ENCODE results near the gene PDK2.

PDK2 gene

DNA sequence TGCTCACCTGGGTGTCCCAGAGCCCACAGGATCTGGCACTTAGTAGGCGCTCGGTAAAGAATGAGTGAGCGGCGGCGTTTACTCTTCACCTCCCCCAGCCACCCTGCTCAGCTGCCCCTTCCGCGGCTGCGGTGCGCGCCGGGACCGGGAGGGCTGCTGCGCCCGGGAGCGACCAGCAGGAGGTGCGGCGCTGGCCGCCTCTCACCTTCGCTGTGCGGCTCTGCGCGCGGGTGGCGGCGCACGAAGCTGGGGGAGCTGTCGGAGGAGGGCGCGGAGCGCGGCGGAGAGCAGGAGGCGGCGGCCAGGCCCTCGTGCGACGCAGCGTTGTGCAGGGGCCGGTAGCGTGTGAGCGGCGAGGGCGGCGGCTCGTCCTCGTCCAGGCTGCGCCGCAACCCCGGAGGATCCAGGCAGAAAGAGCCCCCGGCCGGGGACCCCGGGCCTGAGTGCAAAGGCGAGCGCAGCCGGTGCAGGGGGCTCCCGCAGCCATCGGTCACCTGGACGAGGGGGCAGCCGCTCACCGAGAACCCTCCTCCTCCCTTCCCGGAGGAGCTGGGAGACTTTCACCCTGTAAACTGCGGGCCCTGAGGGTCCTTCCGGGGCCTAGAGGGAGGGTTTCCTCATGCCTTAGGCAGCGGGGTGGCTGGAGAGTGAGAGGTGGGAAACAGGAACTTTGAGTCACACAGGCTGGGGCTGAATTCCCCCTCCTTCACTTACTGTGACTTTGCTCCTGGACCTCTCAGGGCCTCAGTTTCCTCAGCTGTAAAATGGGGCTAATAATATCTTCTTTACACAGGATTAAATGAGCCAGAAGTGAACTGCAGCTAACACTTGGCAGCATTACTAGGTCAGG lies 22.3 kb downstream of the PDK2 start:
- peak in 2 of 3 experiments; percentile 38 to 47 for DNase-seq (ENCODE audit: low read depth in 3 of 3)

- no peak for DNase-seq (ENCODE audit: low read depth in 3 of 3)
These were observed 23.1 kb downstream of the PDK2 start for GRCh38 chr17:50118076-50118827.

- DNase-seq (ENCODE audit: low read depth in 3 of 3), result no peak
These were observed 23.7 kb downstream of the PDK2 start for GRCh38 chr17:50118828-50119218.

- DNase-seq (ENCODE audit: low read depth in 3 of 3), result no peak
These were observed 25.5 kb downstream of the PDK2 start for GRCh38 chr17:50120475-50121253.

- DNase-seq (ENCODE audit: low read depth in 3 of 3), result no peak
These were observed 27.8 kb downstream of the PDK2 start for GRCh38 chr17:50122945-50123344.

DNA sequence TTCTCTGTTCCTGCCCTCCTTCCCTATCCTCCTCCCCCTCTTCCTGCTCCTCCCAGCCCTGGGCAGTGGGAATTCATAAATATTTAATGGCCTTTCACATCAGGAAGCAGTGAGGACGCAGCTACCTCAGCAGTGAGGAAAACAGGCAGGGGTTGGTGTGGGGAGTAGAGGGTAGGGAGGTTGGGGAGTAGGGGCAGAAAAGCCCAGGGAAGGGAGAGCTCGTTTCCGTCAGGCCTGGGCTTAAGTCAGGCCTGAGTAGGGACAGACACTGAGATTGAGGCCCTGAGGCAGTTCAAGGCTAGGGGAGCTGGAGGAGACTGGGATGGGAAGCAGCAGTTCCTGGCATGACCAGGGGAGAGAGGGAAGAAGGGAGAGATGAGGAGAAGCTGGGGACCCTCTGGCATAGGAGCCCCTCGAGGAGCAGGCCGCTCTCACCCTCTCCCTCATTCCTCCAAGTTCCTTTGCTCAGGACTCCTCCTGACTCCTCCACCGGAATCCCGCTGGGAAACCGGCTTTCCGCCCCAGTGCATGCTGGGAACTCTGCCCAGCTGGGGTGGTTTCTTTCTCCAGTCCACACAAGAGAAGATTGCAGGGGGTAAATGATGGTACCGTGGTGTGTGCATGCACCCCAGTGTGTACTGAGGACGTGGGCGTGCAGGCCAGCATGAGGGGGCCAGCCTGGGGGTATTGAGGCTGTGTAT lies 28.6 kb downstream of the PDK2 start:
- DNase-seq (ENCODE audit: low read depth in 3 of 3), result no peak

DNA sequence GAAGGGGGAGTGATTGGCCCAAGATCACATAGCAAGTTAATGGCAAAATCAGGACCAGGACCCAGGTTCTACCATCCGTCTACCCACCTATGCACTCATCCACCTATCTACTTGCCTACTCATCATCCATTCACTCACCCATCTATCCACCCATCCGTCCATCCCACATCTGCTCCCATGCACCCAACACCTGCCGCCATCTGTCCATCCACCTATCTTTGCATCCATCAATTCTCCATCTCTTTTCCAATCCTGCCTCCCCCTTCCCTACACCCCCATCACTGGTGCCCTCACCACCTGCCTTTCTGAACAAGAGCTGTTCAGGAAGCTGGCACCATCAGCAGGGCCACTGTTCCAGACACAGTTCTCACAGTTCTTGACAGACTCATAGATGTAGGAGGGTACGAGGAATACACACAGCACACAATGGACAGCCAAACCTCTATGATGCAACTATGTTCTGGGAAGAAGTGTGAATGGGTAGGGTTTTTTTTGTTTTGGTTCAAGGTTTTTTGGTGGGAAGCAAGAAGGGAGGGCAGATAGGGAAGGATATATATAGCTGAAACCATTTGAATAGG lies 30.4 kb downstream of the PDK2 start:
- no peak for DNase-seq (ENCODE audit: low read depth in 3 of 3)

DNA sequence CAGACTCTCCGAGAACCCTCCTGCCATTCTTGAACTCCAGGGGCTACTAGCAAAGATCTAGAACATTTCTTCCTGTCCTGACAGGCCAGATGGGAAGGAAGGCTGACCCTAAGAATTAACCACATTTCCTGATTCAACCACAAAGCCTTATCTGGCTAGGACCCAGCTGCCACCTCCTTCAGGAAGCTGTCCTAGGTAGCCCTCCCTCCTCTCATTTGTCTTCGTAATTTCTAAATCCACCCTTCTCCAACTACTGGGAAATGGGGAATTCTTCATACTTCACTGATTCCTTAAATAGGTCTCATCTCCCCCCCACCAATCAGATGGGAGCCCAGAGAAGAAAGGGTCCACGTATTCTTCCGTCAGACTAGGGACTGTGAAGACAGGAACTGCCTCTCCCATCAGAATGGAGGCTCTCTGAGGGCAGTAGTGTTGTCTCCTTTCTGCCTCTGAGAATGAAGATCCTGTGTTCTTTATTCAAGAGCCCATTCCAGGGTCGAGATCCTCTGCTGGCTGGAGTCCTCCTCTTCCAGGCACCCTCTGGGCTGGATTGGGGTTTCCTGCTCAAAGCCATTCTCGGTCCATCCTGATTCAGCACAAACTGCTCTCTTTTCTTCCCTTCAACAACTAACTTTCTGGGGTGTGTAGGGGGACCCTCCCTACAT lies 32.7 kb downstream of the PDK2 start:
- no peak for DNase-seq (ENCODE audit: low read depth in 3 of 3)

DNA sequence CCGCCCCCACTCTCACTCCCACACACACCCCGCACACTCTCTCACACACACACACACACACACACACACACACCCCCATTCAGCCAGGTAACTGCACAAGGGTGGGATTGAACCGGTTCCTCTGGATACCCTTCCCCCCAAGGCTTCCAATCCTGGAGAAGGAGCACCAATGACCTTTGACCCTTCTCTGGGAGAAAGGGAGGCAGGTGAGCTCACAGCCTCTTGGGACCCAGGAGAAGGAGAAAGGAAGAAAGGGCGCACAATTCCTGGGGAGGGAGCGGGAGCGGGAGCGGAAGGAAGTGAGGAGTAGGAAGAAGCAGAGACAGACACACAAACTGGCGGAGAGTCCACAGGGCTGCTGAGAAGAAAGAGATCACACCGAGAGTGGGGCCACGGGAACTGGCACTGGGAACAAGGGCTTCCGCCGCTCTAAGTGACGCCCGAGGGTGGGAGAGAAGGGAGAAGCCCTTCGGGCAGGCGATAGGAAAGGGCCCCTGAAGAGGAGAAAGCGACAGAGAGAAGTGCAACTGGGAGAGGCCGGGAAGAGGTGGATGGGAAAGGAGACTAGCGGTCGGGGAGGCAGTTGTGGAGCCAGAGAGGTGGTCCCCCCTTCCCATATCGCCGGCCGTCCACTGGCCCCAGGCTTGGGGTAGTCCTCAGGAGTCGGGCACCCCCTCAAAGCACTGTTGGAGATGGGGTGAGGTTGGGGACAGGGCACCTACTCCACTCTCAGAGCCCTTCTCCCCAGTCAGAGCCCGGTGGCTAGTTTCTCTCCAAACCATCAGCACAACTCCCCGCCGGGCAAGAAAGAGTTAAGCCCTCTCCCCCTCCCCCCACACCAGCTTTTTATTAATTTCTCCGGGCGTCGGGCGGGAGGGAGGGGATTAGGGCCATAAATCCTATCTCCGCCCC lies 33.5 kb downstream of the PDK2 start:
- DNase-seq (ENCODE audit: low read depth in 3 of 3), result no peak

GRCh38 chr17:50129353-50129727 lies 34.2 kb downstream of the PDK2 start:
- no peak for DNase-seq (ENCODE audit: low read depth in 3 of 3)

DNA sequence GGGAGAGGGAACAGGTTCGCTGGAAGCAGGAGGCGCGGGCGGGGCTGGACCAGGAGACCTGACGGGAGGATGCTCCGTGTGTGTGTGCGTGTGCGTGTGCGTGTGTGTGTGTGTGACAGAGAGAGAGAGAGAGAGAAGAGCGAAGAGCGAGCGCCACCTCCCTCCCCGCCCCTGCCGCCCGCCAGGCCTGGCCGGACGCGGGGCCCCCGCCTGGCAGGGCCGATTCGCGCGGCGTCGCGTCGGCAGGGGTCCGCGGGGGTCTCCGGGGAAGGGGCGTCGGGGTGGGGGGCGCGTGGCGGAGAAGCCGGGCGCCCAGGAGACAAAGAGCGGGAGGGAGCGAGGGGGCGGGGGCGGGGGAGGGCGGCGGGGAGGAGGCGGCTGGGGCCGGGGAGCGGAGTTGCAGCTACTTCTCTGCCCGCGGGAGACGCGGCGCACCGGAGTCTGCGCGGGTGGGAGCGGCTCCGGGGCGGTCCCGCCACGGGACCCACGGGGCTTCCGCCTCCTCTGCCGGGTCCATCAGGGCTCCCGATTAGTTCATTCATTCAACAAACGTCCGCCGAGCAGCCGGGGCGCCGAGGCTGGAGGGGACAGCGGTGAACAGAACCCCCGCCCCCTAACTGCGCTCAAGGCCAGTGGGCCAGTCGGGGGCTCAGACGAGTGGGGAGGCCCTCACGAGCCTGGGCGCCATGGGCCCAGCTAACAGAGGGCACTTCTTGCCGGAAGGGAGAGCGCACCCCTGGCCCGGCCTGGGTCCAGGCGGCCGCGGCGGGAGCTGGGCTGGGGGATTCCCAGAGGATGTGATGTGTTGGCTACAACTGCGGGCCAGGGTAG lies 34.8 kb downstream of the PDK2 start, which contains the start of gene SAMD14:
TSS of gene SAMD14 (minus strand) at position 433 of the 831 bp plus-strand sequence. CDS start 5,201 bp downstream, outside the sequence.
- no peak for DNase-seq (ENCODE audit: low read depth in 3 of 3)

- no peak for DNase-seq (ENCODE audit: low read depth in 3 of 3)
These were observed 35.6 kb downstream of the PDK2 start for GRCh38 chr17:50130559-50131305.

DNA sequence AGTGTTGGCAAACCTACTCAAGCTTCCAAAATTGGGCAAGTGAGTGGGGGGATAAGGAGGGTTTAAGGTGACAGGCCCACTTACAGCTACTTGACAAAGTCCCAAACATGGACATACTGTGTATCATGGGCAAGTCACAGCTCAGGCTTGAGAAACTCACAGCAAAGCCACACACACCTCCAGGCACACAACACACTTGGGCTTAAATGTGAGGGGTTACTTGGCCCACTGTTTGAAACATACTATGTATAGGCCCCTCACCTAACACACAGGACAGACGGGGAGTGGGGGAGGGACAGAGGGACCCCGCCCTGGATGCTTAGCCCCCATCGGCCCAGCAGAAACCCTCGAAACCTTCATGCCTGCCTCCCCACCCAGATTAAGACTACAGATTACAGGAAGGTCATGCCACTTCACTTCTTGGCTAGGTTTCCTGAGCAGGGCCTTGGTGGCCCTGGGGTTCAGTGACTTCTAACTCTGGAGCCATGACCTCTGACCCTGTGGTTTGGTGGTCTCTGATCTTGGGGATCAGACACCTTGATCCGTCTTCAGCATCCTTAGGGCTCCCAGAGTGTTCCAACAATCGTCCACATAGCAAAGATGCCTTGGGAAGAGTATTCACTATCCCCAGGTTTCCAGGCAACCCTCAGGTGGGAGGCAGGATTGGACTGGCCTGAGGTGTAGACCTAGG lies 37.1 kb downstream of the PDK2 start:
- no peak for DNase-seq (ENCODE audit: low read depth in 3 of 3)

- DNase-seq (ENCODE audit: low read depth in 3 of 3), result no peak
These were observed 38.0 kb downstream of the PDK2 start for GRCh38 chr17:50133028-50133768.

- DNase-seq (ENCODE audit: low read depth in 3 of 3), result no peak
These were observed 38.6 kb downstream of the PDK2 start for GRCh38 chr17:50133769-50134099.

GRCh38 chr17:50134206-50135110 lies 39.3 kb downstream of the PDK2 start:
- no peak for DNase-seq (ENCODE audit: low read depth in 3 of 3)
